HG03439 (cell line): ENCODE measurements around the gene CFHR2.
A peak's percentile ranks its signal among the peaks of the same experiment; 100 is the strongest.
"Not testable (repeated sequence)": the region's sequence is repeated elsewhere in the genome, so short reads cannot be mapped to it uniquely, and the experiment has no call there.

ENCODE experiments used
- ATAC-seq: cut with Tn5 transposase; IDR thresholded peaks from one replicate; pipeline ENCODE4 v1.9.1; 2021; ENCODE audit warnings: mild to moderate bottlenecking, moderate library complexity; ENCODE audit not compliant: unreplicated experiment

The CFHR2 gene

DNA sequence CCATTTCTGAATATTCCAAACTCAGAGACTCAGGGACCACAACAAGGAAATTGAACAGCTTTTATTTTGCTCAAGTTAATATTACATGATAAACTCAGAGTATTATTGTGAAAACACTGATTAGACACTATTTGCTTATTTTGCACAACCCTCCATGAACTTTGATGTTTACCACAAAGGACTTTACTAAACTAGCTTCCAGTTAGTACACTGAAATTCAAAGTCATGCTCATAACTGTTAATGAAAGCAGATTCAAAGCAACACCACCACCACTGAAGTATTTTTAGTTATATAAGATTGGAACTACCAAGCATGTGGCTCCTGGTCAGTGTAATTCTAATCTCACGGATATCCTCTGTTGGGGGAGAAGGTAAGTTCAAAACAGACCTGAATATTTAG lies at the start of gene CFHR2:
TSS of gene CFHR2 (plus strand) at position 171 of the 400 bp plus-strand sequence. CDS start at position 314, 143 bp downstream.
- not testable (repeated sequence) for ATAC-seq

DNA sequence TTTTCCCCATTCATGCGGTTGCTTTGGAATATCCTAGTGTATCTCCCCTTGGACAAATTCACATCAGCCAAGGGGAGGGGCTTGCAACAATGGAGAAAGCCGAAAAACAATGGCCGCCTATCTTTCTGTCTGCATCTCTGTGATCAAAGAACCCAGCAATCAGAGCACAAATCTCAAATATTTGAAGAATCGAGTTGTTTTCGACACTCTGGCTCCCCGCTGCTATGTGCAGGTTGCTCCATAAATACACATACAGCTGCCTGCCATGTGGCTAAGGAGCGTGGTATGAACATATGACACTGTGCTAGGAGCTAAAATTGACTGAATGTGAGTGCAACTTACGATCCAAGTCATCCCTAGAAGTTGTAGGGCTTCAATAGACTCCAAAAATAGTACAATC lies 47.2 kb upstream of the CFHR2 start:
- ATAC-seq, result no peak

DNA sequence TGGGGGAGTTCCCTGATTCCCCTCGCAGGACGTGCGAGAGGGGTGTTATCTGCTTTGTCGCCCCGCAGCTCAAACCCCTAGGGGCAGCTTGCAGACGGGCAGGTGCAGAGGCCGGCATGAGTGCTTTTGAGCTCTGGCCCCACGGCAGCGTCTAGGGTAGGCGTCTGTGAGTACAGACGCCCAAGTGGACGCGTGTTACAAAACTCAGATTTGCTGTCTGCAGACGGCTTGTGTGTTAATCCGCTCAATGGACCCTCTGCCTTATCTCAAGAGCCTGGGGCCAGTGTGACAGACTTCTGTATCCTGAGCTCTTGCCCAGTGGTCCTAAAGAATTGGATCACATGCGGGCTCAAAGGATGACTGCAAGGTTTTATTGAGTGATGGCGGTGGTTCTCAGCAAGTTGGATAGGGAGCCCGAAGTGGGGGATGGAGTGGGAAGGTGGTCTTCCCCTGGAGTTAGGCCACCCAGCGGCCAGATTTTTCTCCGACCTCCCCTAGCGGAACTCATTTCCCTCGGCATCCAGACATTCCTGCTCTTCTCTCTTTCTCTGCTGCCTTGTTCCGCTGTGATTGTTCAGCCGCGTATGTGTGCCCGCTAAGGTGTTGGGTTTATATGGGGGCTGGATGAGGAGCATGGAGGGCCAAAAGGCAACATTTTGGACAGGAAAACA lies 46.2 kb upstream of the CFHR2 start:
- no peak for ATAC-seq

DNA sequence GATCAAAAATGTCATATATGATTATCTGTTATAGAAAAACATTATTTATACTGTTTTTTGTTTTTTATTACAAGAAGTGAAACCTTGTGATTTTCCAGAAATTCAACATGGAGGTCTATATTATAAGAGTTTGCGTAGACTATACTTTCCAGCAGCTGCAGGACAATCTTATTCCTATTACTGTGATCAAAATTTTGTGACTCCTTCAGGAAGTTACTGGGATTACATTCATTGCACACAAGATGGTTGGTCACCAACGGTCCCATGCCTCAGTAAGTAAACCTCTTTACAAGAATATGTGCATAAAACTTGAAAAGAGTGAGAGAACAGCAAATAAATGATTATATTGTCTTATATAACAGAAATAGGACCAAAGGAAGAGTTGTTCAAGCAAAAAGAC lies 41.2 kb upstream of the CFHR2 start:
- no peak for ATAC-seq

DNA sequence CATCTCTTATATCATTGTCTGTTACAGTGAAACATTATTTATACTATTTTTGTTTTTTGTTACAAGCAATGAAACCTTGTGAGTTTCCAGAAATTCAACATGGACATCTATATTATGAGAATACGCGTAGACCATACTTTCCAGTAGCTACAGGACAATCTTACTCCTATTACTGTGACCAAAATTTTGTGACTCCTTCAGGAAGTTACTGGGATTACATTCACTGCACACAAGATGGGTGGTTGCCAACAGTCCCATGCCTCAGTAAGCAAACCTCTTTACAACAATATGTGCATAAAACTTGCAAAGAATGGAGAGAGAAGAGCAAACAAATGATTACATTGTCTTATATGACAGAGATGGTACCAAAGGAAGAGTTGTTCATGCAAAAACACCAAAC lies 33.3 kb upstream of the CFHR2 start:
- ATAC-seq, result no peak

DNA sequence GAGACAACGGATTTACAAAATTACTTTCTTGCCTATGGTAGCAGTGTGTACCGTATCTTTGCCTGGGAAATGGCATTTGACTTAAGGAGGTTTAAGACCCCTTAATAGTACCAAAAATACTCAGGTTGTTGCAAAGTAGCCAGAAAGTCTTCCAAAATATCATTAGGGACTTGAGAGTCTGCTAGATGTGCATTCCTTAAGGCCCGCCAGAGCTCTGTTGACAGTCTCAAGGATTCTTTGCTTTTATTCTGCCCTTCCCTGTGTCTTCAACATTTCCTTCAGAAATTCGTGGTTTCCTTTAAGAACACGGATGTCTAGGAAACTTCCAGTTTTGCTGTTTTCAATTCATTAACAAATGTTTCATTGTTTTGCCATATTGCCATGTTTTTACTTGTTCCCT lies 31.3 kb upstream of the CFHR2 start:
- ATAC-seq, result not testable (repeated sequence)

DNA sequence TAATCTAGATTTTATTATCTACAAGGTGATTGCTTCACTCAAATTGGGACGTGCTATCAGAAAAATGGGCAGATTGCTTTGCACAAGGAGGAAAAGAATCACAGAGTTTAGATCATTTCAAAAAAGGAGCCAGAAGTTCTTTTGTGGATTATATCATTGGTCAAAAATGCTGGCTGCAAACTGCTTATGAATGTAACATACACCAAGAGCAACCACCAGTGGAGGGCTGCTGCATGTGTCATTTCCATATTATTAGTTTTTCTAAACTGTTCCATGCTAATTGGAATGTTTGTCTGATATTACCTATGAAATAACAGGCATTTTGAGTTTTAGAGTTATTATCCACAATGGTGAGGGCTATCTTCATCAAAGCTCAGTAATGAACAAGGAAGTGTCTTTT lies 16.7 kb upstream of the CFHR2 start:
- ATAC-seq, result not testable (repeated sequence)

DNA sequence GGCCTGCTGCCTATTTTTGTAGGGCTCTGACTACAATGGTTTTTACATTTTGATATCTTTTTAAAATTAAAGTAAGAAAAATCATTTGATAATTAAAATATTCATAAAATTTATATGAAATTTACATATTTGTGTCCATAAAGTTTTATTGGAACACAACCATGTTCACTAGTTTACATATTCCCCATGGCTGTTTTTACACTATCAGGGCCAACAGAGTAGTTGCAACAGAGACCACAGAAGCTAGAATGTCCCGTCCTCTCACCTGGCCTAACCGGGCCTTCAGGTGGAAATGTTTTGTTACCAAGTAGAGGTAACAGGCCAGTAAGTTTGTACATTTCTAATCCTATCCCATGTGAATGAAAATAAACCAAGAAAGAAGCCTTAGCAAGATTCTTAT lies 10.7 kb upstream of the CFHR2 start:
- ATAC-seq, result not testable (repeated sequence)

DNA sequence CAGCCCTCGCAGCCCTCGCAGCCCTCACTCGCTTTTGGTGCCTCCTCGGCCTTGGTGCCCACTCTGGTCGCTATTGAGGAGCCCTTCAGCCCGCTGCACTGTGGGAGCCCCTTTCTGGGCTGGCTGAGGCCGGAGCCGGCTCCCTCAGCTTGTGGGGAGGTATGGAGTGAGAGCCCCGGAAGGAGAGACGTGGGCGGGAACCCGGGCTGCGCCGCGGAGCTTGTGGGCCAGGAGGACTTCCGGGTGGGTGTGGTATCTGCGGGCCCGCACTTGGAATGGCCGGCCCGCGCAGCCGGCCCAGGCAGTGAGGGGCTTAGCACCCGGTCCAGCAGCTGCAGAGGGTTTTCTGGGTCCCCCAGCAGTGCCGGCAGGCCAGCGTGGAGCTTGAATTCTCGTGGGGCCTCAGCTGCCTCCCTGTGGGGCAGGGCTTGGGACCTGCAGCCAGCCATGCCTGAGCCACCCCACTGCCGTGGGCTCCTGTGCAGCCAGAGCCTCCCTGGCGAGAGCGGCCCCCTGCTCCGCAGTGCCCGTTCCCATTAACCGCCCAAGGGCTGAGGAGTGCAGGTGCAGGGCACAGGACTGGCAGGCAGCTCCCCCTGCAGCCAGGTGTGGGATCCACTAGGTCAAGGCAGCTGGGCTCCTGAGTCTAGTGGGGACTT lies 9.9 kb upstream of the CFHR2 start:
- no peak for ATAC-seq

DNA sequence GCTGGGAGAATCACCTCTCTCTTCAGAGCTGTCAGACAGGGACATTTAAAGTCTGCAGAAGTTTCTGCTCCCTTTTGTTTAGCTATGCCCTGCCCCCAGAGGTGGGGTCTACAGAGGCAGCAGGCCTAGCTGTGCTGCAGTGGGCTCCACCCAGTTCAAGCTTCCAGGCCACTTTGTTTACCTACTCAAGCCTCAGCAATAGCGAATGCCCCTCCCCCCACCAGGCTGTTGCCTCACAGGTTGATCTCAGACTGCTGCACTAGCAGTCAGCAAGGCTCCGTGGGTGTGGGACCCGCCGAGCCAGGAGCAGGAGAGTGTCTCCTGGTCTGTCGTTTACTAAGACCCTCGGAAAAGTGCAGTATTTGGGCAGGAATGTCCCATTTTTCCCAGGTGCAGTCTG lies 2.1 kb upstream of the CFHR2 start:
- not testable (repeated sequence) for ATAC-seq

DNA sequence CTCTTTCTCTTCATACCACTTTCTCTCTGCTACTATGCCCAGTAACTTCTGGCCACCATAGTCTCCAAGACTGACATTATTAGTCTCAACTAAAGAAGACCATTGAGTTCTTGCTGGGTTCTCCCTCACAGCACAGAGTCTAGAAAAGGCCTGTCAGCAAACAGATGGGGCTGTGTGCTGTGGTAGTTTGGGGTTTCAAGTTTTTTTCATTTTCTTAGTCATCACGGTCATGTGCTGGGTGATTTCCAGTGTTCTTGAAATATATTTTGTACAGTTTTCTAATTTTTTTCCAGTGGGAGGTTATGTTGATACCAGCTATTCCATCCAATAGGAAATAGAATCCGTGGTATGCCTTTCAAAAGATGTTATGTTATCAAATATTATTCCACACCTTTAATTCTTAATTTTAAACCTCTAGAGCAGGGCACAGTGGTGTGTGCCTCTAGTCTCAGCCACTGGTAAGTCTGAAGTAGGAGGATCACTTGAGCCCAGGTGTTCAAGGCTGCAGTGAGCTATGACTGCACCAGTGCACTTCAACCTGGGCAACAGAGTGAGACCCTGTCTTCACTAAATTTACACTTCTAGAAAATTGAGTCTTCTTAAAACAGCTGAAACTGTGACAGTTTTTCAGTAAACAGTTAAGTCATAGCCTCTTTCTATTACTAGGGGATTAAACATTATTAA lies 8.3 kb downstream of the CFHR2 start:
- peak; percentile 79 for ATAC-seq

DNA sequence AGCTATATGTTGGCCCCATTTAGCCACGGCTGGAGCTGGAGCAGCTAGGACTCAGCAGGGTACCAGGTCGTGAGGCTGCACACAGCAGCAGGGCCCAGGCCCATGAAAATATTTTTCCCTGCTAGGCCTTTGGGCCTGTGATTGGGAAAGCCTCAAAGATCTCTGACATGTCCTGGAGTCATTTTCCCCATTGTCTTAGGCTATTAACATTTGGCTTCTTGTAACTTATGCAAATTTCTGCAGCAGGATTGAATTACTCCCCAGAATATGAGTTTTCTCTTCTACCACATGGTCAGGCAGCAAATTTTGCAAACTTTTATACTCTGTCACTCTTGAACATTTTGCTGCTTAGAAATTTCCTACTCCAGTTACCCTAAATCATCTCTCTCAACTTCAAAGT lies 11.2 kb downstream of the CFHR2 start:
- ATAC-seq, result no peak

DNA sequence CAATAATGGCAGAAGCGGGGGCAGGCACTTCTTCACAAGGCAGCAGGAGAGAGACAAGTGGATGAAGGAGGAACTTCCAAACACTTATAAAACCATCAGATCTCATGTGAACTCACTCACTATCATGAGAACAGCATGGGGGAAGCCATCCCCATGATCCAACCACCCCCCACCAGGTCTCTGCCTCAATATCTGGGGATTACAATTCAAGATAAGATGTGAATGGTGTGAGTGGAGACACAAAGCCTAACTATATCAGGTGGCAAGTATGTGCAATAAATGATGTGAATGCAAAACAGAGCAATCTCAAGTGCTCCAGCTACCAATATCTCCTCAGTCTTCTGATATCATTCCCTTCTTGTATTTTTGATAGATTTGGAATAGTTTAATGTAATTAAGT lies 12.4 kb downstream of the CFHR2 start:
- no peak for ATAC-seq

DNA sequence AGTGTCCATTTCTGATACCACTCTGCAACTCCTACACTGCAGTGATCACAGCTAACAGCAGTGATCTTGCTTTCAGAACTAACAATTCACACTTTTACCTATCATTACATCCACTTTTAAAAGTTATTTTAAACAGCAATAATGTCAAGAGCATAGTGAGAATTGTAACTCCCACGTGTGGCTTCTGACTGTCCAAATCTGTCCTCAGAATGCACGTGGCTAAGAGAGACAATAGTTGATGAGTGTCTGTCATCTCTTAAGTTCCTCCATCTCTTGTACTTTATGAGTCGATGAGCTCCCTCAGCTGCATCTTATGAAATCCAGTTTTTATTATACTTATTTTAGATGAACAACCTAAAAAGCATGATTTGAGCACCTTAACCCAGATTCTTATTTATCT lies 17.3 kb downstream of the CFHR2 start:
- ATAC-seq, result no peak

DNA sequence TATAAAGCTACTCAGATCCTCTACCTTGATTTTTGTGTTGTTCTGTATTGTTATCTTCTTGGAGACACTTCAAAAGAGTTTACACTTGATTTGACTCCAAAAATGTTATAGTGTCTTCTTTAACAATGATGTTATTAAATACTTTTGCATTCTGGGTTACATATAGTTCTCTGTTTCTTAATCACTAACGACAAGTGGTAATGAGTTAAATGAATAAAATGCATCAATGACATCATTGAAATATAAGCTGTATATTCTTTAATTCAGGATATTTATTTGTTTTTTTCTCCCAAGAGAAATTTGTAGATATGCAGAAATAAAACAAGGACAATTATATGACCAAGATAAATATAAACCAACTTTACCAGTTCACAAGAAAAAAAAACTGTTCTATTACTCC lies 26.6 kb downstream of the CFHR2 start:
- ATAC-seq, result no peak

DNA sequence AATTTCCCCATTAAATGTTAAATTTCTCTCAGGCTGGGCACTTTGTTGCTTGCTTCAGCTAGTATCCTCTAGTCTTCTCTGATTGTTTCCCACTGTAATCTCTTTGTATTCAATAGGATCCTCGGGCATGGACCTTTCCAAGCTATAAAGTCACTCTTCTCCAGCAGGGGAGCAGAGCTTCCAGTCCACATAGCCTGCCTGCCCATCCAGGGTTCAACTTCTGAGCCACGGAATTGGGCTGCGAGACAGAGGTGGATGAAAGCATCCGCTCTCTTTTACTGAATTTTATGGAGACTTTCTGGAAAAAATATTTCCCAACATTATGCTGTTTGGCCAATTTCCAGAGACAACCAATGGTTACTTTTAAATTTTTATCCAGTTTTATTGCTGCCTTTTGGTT lies 32.7 kb downstream of the CFHR2 start:
- ATAC-seq, result no peak

DNA sequence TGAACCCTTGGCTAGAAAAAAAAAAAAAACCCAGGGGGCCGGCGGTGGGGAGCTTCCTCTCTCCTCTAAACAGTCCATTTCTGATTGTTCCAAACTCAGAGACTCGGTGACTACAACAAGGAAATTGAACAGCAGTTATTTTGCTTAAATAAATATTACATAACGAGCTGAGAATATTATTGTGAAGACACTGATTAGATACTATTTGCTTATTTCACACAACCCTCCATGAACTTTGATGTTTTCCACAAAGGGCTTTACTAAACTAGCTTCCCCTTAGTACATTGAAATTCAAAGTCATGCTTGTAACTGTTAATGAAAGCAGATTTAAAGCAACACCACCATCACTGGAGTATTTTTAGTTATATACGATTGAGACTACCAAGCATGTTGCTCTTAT lies 33.7 kb downstream of the CFHR2 start, which contains the start of gene CFHR5:
TSS of gene CFHR5 (plus strand) at position 279 of the 400 bp plus-strand sequence. CDS start at position 388, 109 bp downstream.
- ATAC-seq, result no peak

DNA sequence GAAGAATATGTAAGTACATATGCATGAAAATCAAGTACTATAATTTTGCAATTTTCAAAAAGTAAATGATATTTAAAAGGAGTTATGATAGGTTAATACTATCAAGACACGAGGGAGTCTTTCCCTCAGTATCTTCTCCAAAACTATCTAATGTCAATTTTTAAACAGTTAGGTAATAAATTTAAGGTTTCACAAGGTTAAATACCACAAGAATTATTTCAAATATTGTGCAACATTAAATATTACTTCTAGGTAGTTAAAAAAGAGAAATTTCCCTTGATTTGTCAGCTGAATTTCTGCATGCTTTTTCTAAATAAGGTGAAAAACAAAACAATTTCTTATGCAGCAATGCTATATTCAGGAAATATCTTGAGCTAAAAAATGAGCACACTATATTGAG lies 37.3 kb downstream of the CFHR2 start:
- no peak for ATAC-seq

DNA sequence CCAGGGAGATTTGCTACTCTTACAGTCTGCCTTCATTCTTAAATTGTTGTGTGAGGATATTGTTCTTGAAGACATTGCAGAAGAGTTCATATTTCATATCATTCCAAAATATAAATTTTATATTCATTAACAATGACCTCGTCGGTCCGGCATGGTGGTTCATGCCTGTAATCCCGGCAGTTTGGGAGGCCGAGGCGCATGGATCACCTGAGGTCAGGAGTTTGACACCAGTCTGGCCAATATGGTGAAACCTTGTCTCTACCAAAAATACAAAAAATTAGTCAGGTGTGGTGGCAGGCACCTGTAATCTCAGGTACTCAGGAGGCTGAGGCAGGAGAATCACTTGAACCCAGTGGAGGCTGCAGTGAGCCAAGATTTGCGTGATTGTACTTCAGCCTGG lies 38.7 kb downstream of the CFHR2 start:
- ATAC-seq, result not testable (repeated sequence)

DNA sequence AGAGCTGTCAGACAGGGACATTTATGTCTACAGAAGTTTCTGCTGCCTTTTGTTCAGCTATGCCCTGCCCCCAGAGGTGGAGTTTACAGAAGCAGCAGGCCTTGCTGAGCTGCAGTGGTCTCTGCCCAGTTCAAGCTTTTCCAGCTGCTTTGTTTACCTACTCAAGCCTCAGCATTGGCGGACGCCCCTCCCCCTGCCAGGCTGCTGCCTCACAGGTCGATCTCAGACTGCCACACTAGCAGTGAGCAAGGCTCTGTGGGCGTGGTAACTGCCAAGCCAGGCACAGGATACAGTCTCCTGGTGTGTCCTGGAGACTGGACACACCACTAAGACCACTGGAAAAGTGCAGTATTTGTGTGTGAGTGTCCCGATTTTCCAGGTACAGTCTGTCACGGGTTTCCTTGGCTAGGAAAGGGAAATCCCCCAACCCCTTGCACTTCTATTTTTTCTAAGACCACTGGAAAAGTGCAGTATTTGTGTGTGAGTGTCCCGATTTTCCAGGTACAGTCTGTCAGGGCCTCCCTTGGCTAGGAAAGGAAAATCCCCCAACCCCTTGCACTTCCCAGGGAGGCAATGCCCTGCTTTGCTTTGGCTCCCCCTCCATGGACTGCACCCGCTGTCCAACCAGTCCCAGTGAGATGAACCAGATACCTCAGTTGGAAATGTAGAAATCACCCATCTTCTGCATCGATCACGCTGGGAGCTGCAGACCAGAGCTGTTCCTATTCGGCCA lies 48.5 kb downstream of the CFHR2 start:
- not testable (repeated sequence) for ATAC-seq

DNA sequence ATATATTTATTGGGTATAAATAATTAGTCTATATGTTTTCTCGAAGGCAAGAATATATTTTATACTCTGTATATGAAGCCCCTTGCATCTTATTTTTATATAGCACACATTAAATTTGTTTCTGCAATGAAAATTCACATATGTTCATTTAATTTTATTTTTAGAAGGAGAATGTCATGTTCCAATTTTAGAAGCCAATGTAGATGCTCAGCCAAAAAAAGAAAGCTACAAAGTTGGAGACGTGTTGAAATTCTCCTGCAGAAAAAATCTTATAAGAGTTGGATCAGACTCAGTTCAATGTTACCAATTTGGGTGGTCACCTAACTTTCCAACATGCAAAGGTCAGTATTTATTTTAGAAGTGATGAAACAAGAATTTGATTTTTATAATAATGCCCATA lies 50.4 kb downstream of the CFHR2 start:
- ATAC-seq, result no peak
